GM12801 (cell line): ENCODE measurements around the gene ANKRD35.

Experiments
- TF ChIP-seq, protein P1 (sequence below): IDR thresholded peaks from one replicate; pipeline ENCODE4 v1.5.1; 2011; ENCODE audit warnings: control low read depth; ENCODE audit not compliant: insufficient read length; ENCODE audit errors: extremely low read depth

ANKRD35 gene

DNA sequence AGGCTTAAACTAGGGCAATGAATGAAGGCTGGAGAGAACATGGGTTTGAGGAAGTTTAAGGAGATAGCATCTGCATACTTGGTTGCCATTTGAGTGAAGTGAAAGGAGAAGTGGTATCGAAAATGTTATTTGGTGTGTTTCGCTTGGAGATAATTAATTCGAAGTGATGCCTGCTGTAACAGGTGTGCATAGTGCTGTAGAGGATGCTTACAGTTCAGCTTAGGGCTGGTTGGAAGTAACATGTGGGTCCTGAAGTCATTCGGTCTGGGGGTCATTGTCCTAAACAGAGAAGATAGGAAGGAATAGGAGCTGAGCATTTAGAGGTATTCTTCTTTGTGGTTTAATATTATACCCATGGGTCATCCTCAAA lies 40.5 kb downstream of the ANKRD35 start:
- TF ChIP-seq, protein P1, sequence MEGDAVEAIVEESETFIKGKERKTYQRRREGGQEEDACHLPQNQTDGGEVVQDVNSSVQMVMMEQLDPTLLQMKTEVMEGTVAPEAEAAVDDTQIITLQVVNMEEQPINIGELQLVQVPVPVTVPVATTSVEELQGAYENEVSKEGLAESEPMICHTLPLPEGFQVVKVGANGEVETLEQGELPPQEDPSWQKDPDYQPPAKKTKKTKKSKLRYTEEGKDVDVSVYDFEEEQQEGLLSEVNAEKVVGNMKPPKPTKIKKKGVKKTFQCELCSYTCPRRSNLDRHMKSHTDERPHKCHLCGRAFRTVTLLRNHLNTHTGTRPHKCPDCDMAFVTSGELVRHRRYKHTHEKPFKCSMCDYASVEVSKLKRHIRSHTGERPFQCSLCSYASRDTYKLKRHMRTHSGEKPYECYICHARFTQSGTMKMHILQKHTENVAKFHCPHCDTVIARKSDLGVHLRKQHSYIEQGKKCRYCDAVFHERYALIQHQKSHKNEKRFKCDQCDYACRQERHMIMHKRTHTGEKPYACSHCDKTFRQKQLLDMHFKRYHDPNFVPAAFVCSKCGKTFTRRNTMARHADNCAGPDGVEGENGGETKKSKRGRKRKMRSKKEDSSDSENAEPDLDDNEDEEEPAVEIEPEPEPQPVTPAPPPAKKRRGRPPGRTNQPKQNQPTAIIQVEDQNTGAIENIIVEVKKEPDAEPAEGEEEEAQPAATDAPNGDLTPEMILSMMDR, result no peak

DNA sequence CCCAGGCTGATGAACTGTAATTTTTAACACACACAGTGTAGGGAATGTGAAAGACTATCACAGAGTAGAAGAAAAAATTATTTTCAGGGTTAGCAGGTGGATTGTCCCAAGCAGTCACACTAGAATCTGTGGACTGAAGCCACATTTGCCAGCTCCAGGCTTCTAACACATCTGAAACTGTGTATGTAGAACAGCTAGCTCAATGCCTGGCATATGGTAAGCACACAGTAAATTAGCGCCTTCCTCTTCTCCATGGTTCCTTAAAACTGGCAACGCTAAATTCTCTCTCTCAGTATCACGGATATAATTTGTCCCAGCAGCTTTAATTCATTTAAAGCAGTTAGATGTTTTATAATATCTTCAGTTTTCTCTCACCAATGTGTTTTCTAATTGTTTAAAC lies 42.6 kb downstream of the ANKRD35 start:
- TF ChIP-seq, protein P1, result no peak

DNA sequence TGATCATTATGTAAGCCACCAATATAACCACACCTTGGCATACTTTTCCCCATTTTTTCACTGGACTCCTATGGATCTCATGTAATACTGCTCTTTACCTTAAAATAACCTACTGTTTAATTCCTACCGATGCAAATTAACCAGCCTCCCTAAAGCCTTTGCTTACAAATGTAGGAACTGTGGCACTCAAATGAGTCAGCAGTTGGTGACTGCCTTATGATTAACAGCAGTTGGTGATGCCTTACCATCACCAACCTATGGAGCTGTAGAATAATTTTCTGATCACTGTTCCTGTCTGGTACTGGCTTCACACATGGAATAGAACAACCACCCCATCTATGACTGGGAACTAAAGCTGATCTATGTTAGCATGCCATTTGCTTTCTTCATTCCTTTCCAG lies 48.0 kb downstream of the ANKRD35 start:
- TF ChIP-seq, protein P1, result no peak

DNA sequence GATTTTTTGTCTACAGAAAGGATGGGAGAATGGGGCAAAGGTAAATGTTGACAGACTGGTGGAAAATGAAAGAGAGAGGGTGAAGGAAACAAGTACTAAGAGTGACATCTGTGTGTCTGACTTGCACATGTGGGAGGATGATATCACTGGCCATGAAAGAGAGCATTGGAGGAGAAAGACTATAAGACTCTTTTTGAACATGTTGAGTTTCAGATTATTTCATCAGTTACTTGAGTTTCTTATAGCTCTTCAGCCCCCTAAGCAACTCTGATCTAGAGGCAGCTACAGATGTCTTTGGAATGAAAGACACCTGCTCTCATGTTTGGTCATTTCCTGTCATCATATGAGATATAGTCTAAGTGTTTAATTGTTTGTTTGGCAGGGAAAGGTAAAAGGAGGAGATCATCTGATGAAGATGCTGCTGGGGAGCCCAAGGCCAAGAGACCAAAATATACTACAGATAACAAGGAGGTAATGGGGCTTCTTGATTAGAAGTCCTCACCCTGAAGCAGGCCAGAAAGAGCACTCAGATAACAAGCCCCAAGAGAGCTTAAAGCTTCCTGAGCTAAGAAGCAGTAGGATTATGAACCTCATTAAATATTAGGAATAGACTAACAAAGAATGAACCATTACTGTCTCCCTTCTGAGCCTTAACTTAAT lies 57.2 kb downstream of the ANKRD35 start:
- TF ChIP-seq, protein P1, result no peak

DNA sequence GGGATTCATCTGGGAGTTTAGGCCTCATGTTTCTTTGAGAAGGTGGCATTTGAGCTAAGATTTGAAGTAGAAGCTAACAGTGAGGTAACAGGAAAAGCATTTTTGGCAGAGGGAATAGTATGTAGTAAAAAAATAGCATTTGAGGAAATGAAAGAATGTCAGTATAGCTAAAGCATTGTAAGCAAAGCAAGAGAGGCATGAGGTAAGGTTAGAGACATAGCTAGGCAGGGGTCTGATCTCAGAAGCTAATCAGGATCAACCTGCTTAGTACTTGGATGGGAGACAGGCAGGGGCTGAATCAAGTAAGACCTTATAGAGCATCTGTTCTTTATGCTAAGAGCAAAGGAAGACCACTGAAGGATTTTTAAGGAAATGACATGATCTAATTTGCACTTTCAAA lies 57.7 kb downstream of the ANKRD35 start:
- TF ChIP-seq, protein P1, result no peak

DNA sequence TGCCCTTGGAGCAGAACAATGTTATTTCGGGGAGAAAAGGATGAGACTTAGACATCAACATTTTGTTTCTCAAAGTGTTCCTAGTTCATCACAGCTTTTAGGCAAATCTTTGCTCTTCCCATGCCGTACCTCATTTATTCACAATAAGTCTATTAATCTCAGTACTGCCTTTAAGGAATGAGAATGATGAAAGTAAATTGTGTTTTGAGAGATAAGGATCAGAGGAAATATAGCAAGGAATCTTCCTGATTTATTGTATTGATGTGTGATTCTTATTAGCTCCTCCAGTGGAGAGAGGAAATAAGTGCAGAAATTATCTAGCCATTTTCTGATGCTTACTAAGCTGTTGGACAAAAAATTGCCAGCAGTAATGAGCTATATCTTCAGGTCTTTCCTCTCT lies 59.6 kb downstream of the ANKRD35 start:
- TF ChIP-seq, protein P1, result no peak

DNA sequence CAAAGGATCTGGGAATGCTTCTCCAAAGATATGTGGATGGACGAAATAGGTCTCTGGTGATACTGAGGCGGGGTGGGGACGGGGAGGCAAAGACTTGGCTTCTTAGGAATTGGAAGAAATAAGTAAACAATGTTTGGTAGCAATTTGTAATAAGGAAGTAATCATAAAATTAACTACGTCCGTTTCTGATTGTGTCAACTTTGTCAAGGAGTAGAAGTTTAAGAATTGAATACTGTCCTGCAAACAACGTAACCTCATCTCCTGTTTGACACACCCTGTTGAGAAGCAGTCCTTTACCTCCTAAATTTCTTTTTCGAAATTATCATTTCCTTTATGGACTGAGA lies 61.2 kb downstream of the ANKRD35 start:
- TF ChIP-seq, protein P1, result no peak
